AG04450 (cell line): ENCODE measurements around the gene CFDP1. TPM values are rescaled to one million over a fixed set of nuclear protein-coding genes. Genes with fewer than 3 reads are reported as not detected.

Source experiments
- CTCF ChIA-PET: fragments of 300-600, 350-600 bp; formaldehyde crosslinking; extraction: SDS; loops from one replicate; lab custom pipeline; 2022; ENCODE audit warnings: antibody characterized with exemption, inconsistent platforms; lab: Charles Lee
- POLR2A ChIA-PET: fragments of 350-600 bp; formaldehyde crosslinking; extraction: SDS; loops from one replicate; lab custom pipeline; 2021; ENCODE audit warnings: antibody characterized with exemption, inconsistent platforms; lab: Yijun Ruan, JAX
- DNase-seq: peaks from one replicate; pipeline ENCODE4 v3.0.0-alpha.2; 2011; ENCODE audit warnings: low read depth, low spot score
- H3K27ac ChIP-seq: one replicate; pipeline ENCODE4 v1.5.1; 2012; ENCODE audit warnings: low read depth, low read length, control low read depth
- H3K27me3 ChIP-seq: one replicate; pipeline ENCODE4 v1.6.0; 2012; ENCODE audit warnings: low read length; ENCODE audit not compliant: control insufficient read depth, insufficient read depth
- H3K4me3 ChIP-seq: 2 replicates; pipeline ENCODE4 v1.5.1; 2011; ENCODE audit warnings: mild to moderate bottlenecking, low read depth, low read length, control low read depth
- H3K9me3 ChIP-seq: 2 replicates; pipeline ENCODE4 v1.5.1; 2012; ENCODE audit warnings: low read length; ENCODE audit not compliant: control insufficient read depth, insufficient read depth
- polyA plus RNA-seq: library from polyadenylated mRNA; depleted of rRNA; stranded (reverse); fragments of >200 nt; gene quantifications from 2 replicates; pipeline ENCODE4 v1.2.3, GENCODE V29; 2011
- TF ChIP-seq, protein P1 (sequence below): IDR thresholded peaks from 2 replicates; pipeline ENCODE4 v1.5.1; 2011; ENCODE audit warnings: low read depth, low read length, control low read depth, inconsistent platforms

The CFDP1 gene
- polyA plus RNA-seq, 1 experiment, result 81.6 TPM

DNA sequence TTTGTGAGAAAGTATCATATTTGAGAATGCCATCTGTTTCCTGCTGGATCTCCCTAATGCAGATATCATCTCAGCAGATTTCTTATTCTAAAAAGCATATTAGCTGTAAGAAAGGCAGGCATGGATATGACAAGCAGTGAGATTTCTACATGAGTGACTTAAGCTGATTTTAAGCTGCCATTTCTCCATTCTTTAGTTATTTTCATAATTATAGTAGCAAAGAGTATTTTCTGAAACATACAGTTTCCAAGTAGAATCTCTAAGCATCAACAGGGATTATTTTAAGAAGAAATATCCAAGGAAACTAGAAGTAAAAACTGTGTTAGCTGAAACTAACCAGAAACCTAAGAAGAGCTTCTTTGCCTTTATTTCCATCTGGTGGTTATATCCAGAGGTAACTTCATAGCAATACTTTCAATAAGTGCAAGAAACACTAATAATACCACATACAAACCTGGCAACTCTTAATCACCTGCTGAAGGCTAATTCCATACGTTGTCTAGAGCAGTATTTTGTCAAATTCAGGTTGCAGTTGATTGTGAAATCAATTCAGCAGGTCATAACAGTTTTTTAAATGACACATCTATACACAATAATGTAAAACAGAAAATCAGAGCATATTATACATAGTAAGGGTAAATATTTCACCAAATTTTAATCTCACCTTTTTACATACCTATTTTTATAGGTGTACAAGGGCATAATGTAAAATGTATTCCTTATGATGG, 42.2 kb downstream of the CFDP1 start:
- DNase-seq, result no peak
- no peaks in the 10 kb centered on the region for H3K27me3 ChIP-seq
- ChIA-PET POLR2A (no interaction called here), CTCF (interaction anchor here (0.6 to 6.7 kb wide), 4 partner anchors 8 to 192 kb away, joined by 3 to 49 read pairs (median 20); no protein-coding TSS in a partner anchor)
- no peak overlapping the region for H3K4me3 ChIP-seq
- TF ChIP-seq, protein P1, sequence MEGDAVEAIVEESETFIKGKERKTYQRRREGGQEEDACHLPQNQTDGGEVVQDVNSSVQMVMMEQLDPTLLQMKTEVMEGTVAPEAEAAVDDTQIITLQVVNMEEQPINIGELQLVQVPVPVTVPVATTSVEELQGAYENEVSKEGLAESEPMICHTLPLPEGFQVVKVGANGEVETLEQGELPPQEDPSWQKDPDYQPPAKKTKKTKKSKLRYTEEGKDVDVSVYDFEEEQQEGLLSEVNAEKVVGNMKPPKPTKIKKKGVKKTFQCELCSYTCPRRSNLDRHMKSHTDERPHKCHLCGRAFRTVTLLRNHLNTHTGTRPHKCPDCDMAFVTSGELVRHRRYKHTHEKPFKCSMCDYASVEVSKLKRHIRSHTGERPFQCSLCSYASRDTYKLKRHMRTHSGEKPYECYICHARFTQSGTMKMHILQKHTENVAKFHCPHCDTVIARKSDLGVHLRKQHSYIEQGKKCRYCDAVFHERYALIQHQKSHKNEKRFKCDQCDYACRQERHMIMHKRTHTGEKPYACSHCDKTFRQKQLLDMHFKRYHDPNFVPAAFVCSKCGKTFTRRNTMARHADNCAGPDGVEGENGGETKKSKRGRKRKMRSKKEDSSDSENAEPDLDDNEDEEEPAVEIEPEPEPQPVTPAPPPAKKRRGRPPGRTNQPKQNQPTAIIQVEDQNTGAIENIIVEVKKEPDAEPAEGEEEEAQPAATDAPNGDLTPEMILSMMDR, result no peak
- no peaks in the 10 kb centered on the region for H3K9me3 ChIP-seq
- H3K27ac ChIP-seq, result no peak overlapping the region

DNA sequence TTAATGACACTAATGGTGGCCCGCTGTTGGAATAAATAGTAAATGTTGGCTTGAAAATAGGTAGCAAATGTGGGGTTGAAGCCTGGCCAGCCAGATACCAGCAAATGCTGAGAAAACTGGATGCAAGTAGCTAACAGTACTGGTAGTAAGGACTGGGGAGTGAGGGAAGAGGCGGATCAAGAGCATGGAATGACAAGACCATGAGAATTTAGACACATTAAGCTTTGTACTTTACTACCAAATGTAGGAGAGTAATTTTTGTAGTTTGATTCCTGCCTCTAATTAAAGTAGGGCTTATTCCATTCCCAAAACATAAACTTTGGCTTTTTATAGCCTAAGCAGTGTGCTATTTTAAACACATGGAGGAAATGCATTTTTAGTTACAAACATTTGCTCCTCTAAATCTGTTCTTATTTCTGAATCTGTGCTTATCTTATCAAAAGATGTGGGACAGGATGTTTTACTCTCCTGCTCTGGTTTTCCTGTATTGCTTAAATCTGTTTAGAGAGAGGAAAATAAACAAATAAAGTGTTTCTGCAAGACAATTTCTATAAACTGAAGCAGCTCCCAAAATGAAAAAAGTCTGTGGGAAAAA, 44.1 kb downstream of the CFDP1 start:
- DNase-seq, result no peak
- H3K27me3 ChIP-seq, result no peaks in the 10 kb centered on the region
- no peaks in the 10 kb centered on the region for H3K9me3 ChIP-seq
- TF ChIP-seq, protein P1, result no peak
- CTCF ChIA-PET, result interaction anchor here (0.7 to 6.7 kb wide), 6 partner anchors 8 to 190 kb away, joined by 3 to 49 read pairs (median 6); no protein-coding TSS in a partner anchor
- POLR2A ChIA-PET, result interaction anchor here (0.6 kb wide), 1 partner anchor 186 kb away, joined by 3 read pairs; no protein-coding TSS in a partner anchor
- no peak overlapping the region for H3K27ac ChIP-seq
- no peak overlapping the region for H3K4me3 ChIP-seq

DNA sequence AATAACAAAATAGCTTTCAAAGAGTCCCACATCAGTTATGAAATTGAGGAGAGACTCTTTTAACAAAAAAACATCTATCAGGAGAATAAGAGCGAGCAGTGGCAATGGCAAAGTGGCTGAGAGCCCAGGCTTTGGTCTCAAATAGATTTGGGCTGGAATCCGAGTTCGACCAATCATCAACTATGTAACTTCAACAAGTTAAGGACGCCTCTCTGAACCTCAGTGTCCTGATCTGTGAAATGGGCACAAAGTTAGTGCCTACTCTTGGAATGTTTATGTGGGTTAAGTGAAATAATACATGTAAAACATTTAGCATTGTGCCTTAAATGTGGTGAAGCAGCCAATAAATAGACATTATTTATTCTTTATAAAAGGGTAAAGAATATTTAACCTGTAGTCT, 45.4 kb downstream of the CFDP1 start:
- Histone ChIP-seq H3K27me3 (no peaks in the 10 kb centered on the region), H3K4me3 (no peak overlapping the region), H3K9me3 (no peaks in the 10 kb centered on the region), H3K27ac (no peak overlapping the region)
- ChIA-PET POLR2A (no interaction called here), CTCF (interaction anchor here (2.0 to 3.6 kb wide), 3 partner anchors 14 to 189 kb away, joined by 6 to 36 read pairs (median 21); no protein-coding TSS in a partner anchor)
- DNase-seq, result no peak
- TF ChIP-seq, protein P1, result no peak

DNA sequence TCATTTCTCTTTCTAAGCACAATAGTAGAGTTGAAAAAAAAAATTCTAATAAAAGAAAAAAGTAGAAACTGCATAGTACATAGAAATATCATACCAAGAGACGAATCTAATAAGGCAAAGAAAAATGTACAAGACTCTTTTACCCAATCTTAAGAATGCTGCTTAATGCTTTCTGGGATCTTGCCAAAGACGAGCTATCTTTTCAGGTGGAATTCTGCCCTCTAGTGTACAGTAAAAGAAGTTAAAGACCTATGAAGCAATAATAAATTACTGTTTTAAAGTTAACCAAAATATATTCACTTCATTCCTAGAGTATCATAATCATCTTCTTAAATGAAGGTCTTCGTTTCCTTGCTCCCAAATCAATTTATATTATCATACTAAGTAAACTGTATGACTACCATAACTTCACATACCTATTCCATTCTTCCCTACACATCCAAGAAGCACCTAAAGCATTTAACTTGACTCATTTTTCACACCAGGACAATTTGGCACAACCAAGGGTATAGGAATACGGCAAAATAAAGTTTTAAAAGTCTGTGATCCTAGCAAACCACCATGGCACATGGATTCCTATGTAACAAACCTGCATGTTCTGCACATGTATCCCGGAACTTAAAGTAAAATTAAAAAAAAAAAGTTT, 47.7 kb downstream of the CFDP1 start:
- H3K27ac ChIP-seq, result no peak overlapping the region
- TF ChIP-seq, protein P1, result peak; percentile 57
- H3K9me3 ChIP-seq, result no peaks in the 10 kb centered on the region
- DNase-seq, result peak; percentile 79
- ChIA-PET POLR2A (interaction anchor here (0.8 to 0.9 kb wide), 2 partner anchors 135 to 152 kb away, joined by 3 read pairs; no protein-coding TSS in a partner anchor), CTCF (interaction anchor here (0.6 to 3.6 kb wide), 28 partner anchors 9 to 274 kb away, joined by 3 to 45 read pairs (median 4); no protein-coding TSS in a partner anchor)
- no peak overlapping the region for H3K4me3 ChIP-seq
- H3K27me3 ChIP-seq, result no peaks in the 10 kb centered on the region
